ENCODE results near the gene TLL1. TPM values are rescaled to one million over a fixed set of nuclear protein-coding genes. Genes with fewer than 3 reads are reported as not detected.

Gene TLL1
- polyA plus RNA-seq, 4 donors = 2.1 to 2.7 (median 2.5) TPM

DNA sequence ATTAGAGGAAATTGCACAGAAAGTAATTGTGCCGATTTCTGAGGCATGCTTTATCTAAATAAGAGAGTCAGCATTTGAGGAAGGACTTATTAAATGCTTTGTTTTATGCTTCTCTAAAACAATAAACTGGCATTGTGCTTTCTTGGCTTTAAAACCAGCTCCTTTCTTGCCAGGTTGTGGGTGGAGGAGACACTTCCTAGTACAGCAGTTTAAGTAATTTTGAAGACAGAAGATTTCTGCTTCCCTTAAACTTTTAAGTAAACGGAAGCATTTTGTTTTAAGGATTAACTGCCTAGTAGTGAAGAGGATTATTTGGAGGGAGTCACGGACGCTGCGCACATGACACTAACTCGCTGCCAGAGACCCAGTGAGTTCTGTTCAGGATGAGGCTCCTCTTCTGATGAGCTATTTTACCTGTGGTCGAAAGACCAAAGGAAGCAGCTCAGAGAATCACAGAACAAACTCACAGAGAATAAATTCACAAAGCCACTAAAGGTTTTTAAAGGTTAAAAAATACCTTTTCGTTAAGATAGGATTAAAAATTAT, 169.5 kb downstream of the TLL1 start:
- DNase-seq (ENCODE audit: low read depth in 4 of 4, low spot score in 3 of 4) = no peak

DNA sequence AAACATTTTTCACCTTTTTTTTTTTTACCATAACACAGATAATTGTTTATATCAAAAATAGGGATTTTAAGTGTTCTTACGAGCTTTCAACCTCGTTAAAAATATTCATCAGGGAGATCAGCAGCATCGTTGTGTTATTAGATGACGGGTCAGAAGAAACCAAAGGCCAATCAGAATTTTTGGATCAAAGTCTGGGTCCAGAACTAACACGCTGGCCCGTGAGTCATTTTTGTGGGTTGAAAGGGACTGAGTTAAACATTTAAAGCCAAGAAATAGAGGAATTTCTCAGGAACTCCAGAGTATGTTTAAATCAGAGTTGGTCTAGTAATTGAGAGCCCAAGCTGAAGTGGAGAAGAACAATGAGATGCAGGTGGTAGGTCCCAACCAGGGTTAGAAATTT, 170.8 kb downstream of the TLL1 start:
- DNase-seq (ENCODE audit: low read depth in 4 of 4, low spot score in 3 of 4) = no peak

DNA sequence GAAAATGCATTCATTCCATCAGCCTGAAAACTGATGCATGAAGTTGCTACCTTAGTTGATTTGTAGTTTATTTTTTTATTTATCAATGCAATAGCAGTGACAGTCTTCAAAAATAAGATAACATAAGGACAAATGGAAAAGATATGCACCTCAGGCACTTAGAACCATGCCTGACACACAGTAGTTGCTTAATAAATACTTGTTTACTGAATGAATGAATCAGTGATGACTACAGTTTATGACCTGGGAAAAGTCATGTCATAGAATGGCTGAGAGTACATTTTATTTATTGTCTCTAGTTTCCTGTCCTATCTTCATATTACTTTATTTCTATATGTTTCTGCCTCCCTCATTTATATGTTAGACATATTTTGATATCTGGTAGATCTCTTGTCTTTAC, 171.8 kb downstream of the TLL1 start:
- no peak for DNase-seq (ENCODE audit: low read depth in 4 of 4, low spot score in 3 of 4)

DNA sequence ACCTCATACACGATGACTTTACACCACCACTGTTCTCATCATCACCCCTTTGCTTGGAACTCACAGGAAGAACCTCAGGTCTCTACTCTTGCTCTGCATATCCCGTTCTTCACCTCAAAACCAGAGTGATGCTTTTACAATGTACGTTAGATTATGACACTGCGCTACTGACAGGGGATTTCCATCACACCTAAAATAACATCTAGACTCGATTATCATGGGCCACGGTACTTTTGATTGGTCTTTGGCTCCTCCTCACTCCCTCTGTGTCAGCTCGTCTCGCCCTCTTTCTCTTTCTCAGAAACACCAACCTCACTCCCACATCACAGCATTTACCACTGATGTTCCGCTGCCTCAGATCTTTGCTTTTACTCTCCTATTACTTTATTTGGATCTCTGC, 172.4 kb downstream of the TLL1 start:
- DNase-seq (ENCODE audit: low read depth in 4 of 4, low spot score in 3 of 4) = no peak

DNA sequence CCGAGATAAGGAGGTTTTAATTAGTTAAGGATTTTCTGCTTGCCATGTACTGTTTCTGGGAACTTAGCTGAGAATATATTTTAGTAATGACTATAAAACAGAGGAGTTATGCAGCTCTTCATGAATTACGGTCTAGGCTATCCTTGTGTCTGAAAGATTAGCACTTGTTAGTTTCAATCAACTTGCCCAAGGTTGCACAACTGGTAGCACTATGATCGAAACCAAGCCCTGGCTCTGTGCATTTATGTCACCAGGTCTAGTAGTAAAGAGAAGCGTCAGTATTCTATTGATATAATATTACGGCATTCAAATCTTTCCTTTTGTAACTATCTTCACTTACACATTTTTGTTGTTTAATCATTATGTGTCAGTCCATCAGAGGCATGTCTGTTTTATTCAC, 176.0 kb downstream of the TLL1 start:
- no peak for DNase-seq (ENCODE audit: low read depth in 4 of 4, low spot score in 3 of 4)

DNA sequence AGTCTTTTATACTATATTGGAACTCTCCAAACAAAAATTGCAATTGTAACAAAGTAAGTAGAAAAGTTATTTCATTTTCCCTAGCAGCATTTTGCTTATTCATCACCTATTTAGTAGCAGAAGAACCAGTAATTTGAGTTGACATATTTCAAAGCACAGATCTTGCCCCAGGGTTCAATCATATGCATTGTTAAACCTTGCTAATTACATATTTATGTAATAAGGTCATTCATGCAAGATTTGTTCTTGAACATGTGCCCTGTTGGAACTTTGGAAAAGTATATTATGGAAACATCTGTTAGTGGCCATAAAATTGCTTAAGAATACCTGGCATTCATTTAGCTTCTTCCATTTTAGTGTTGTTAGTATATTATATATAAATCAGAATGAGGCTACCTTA, 191.7 kb downstream of the TLL1 start:
- no peak for DNase-seq (ENCODE audit: low read depth in 4 of 4, low spot score in 3 of 4)

DNA sequence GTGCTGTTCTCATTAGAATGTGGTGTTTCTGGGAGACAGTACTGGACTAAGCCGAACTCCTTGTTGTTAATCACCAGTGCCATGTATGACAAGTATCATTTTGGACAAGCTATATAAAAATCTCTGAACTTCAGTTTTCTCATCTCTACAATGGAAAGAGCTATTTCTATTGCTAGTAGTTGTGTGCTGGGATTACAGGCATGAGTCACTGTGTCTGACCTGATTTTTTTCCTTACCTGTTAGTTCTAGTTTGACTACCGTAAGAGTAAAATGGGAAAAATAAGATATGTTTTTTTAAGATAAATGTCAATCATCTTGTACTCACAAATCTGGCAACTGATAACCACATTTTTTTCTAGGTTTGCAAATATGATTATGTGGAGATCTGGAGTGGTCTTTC, 192.3 kb downstream of the TLL1 start:
- DNase-seq (ENCODE audit: low read depth in 4 of 4, low spot score in 3 of 4) = no peak

DNA sequence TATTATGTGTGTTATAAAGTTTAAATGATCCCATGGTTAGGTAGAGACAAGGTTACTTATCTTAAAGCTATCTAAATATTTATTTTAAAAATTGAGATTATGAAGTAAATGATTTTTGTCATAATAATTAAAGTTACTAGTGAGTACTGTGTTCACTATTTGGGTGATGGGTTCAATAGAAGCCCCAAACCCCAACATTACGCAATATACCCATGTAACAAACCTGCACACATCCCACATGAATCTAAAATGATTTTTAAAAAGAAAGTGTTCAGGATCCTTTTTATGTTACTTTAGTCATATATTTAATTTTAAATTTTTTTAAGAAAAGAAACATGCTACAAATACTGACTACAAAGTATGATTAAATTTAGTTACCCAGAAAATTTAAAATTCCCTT, 193.9 kb downstream of the TLL1 start:
- DNase-seq (ENCODE audit: low read depth in 4 of 4, low spot score in 3 of 4) = no peak

DNA sequence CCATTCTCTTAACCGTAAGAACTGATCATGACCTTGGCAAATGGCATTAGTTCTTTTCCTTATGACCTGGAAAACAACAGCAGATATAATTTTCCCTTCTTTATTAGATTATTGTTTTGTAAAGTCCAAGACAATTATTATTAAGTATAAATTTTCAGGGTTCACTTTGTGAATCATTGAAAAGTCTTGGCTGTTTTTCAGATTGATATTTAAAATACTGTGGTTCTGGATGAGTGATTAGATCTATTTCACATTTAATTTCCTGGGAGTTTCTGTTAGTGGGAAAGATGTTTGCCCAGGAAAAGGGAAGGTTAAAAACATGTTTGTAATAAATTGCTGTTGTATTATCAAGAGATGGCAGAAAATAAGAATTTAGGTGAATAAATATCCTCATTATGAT, 194.9 kb downstream of the TLL1 start:
- no peak for DNase-seq (ENCODE audit: low read depth in 4 of 4, low spot score in 3 of 4)

DNA sequence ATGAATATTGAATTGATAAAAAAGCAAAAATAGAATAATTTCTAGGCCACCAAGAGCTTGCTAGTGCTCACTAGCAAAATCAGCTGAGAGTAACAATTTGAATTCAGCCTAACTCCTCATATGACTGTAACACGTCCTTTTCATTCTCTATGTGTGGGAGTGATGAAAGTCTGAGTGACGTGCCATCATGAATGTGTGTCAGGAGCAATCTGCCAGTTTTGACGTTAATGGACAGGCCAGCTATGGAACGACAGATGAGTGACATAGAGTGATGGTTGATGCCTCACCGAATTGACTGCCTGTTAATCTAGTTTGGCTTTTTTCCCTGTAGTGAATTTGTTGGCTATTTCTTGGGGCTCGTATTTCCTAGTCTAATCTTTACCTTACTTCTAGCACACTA, 200.7 kb downstream of the TLL1 start:
- DNase-seq (ENCODE audit: low read depth in 4 of 4, low spot score in 3 of 4) = no peak

DNA sequence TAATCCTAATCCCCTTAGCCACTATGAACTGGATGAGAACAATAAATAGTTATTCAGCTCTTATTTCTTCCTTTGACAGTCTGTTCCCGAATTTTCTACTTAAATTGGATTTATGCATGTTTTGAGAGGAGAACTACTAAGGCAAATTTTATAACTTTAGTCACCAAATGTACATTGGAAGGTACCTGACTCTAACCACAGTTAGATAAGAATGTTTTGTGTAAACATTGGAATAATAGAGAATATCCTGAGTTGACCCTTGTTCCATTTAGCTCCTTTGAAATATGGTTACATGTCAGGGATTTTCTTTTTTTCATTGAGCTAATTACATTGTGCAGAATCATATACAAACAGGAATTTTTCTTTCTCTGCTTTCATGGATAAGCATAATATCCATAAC, 202.6 kb downstream of the TLL1 start:
- DNase-seq (ENCODE audit: low read depth in 4 of 4, low spot score in 3 of 4) = no peak

DNA sequence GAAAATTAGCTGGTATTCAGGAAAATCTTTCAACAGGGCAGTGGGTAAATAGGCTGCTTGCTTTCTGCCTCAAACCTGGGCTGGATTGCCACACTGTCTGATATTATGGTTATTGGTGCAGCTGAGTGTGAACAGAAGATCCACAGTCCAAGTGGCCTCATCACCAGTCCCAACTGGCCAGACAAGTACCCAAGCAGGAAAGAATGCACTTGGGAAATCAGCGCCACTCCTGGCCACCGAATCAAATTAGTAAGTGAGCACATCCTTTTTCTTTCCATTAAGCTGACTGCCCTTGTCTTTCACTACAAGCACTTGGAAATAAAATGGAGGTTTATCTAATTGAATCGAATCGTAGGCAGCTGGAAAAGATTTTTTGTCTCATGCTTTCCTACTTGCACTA, 204.7 kb downstream of the TLL1 start:
- no peak for DNase-seq (ENCODE audit: low read depth in 4 of 4, low spot score in 3 of 4)

DNA sequence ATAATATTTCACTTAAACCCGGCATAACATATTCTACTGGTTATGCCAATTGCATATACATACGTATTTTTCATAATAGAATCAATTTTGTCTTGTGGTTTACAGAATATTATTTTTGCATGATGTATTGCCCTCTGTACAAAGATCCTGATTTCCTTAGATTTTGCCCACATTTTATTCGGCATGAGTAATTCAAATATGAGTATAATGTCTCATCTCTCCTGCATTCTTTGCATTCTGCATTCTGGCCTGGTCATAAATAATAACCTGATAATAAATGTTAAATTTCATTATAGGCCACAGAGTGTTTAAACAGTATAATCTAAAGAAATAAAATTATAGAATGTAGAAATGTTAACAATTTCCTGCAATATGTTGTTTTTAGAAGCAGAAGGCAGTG, 205.3 kb downstream of the TLL1 start:
- no peak for DNase-seq (ENCODE audit: low read depth in 4 of 4, low spot score in 3 of 4)

DNA sequence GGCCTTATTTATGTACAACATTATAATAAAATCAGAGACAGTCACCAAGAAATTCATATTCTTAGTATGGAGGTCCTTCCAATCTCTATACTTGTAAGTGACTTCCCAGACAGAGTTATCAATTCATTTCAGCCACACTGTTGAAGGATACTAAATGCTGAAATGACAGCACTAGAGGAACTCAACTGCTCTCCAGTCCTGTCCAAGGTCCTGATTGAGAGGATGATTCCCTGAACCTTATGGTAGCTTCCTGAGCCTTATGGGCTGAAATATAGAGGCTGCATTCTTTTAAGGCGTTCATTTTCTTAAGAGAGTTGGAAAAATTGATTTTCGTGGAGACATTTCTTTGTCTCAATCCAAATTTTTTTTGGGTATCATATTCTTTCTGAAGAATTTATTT, 205.9 kb downstream of the TLL1 start:
- DNase-seq (ENCODE audit: low read depth in 4 of 4, low spot score in 3 of 4) = no peak

DNA sequence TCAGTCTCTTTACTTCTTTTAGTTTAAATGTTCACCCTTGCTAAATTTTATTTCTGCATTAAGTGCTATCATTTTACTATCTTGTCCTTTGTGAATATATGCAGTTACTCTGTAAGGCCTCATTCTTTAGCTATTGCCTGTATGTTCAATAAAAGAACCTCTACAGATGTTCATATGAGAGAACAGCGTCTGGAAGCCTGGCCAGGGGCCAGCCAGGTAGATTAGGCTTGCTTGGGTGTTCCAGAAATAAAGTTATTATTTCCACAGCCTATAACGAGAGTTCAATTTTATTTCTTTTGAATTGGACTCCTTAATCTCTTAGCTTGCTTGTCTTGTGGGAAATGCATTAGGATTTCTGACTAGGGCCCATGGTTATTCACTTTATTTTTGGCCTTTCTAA, 214.5 kb downstream of the TLL1 start:
- DNase-seq (ENCODE audit: low read depth in 4 of 4, low spot score in 3 of 4) = no peak

DNA sequence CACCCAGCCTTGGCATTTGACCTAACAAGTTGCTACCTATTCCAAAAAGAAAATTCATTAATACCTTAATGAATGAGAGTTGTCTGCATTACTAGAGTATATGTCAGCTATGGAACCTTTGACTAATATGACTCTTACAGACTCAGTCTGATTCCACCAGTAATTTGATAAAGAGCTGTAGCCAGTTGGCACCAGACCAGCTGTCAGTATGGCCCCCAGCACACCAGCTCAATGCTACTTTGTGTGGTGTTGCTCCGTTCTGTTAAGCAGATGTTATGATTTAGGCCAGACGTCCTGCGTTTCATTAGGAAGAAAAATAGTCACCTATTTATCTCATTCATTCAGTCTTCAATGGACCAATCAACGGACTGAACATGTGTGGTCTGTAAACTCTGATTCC, 215.5 kb downstream of the TLL1 start:
- DNase-seq (ENCODE audit: low read depth in 4 of 4, low spot score in 3 of 4) = no peak

DNA sequence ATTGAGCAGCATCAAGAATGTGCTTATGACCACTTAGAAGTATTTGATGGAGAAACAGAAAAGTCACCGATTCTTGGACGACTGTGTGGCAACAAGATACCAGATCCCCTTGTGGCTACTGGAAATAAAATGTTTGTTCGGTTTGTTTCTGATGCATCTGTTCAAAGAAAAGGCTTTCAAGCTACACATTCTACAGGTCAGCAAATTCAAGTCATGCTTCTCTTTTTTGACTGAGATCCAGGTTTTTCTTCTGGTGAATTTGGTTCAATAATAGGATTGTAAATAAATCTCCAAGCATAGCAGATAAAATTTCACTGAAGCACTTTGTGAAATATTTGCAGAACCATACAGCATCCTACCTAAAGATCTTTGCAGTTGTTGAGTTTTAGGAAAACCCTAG, 218.1 kb downstream of the TLL1 start:
- DNase-seq (ENCODE audit: low read depth in 4 of 4, low spot score in 3 of 4) = no peak

DNA sequence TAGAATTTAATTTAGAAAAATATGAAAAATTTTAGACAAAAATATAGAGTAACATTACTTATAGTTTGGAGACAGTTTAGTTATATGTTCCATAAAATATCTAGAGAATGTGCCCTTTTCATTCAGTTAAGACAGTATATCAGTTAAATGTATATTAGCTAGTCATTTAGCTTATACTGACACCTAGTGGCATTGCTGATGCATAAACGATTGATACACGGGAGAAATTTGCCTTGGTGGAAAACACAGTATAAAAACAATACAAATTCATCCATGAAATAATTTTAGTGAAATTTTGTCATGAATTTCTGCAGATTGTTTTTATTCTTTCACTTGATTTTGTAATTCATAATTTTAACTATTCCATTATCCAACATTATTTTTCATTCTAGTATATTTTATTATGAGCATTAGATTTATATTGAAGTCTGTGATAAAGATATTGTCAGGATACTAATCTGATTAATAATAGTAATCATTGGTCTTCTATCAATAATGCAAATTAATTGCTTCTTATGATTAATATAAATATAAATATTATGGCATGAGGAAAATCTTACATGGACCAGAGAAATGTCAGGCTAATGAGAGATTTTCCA, 219.0 kb downstream of the TLL1 start:
- DNase-seq (ENCODE audit: low read depth in 4 of 4, low spot score in 3 of 4) = peak in 3 of 4 donors; percentile 3 to 11 (median 10)

DNA sequence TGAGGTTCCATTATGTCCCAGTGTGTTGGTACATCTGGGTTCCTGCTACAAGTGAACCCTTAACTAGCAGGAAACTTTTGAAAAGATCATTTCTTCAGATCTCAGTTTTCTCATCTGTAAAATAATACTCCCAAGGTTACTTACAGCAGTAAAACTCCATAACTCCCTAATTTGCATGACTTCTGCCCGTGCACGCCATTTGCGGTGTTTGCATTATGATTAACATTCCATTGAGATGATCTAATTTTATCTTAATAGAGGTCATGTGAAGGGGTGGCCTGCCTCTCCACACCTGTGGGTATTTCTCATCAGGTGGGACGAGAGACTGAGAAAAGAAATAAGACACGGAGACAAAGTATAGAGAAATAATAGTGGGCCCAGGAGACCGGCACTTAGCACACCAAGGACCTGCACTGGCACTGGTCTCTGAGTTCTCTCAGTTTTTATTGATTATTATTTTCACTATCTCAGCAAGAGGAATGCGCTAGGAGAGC, 219.8 kb downstream of the TLL1 start:
- no peak for DNase-seq (ENCODE audit: low read depth in 4 of 4, low spot score in 3 of 4)

DNA sequence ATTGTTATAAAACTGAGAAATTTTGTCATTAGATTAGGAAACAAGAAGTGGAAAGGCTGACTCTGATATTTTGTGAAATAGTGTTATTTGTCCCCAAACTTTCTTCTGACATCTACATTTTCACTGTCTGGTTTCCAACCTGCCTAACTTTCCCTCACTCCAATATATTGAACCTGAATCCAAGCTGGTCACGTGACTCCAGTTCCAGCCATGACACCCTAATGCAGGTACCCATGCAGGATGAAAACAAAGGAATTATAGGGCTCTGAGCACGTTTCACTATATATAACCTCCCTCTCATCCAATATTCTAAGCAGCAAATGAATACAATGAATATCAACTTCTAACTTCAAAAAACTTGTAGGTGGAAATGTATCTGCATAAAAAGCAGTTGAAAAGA, 231.6 kb downstream of the TLL1 start:
- no peak for DNase-seq (ENCODE audit: low read depth in 4 of 4, low spot score in 3 of 4)

DNA sequence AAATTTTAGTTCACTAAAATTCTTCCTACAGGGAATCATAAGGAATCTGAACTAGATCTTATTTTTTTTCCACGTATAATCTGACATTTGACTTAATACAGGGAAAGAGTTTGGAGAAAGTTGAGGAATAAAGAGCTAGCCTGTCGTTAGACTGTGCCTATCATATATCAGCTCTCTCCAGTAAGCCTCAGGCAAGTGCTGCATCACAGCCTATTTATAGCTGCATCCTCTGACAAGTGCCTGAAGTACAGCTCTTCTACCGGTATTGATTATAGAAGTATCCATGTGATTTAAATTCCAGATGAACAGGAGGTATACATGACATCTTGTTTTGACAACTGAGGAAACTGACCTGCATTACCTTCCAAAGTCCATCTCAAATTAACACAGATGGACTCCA, 248.9 kb downstream of the TLL1 start:
- DNase-seq (ENCODE audit: low read depth in 4 of 4, low spot score in 3 of 4) = no peak

DNA sequence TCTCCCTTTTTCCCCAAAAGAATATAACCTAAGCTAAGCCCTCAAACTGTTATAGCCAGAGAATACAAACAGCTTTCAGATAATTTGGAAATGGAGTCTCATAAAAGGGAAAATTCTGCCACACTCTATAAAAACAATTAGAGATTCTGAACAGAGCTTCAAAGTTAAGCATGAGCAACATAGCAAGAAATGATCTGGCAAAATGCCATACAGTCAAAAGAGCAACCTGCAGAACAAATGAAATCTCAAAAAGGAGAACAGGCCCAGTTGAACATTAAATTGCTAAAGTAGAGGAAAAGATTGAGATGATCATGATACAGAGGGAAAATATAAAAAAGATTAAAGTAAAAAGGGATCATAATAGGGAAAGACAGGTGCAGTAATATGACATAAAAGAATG, 250.5 kb downstream of the TLL1 start:
- no peak for DNase-seq (ENCODE audit: low read depth in 4 of 4, low spot score in 3 of 4)

DNA sequence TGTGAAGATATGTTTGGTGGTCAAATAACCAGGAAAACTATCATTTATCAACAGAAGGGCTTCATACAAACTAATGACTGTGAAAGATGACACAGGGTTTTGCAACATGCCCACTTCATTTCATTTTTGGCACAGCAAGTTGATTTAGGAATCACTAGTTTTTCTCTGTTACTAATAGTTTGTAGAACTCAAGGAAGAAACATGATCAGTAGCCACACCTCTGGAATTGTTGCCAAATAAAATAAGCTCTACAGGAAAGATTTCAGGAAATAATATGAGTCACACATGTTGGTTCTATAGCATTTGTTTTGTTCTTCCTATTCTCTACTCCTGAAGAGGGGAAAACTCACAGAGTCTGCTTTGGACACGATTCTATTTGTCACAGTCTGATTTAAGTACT, 255.4 kb downstream of the TLL1 start:
- DNase-seq (ENCODE audit: low read depth in 4 of 4, low spot score in 3 of 4) = no peak

Data from right renal pelvis (tissue), 4 donors.